ENCODE results near the gene CEBPG. TPM values are rescaled to one million over a fixed set of nuclear protein-coding genes. Genes with fewer than 3 reads are reported as not detected.

Gene CEBPG
- total and polyA plus RNA-seq, 2 donors (not counting 1 experiment from before 2014, with no cell fraction given), result 12.5 to 24.2 TPM

DNA sequence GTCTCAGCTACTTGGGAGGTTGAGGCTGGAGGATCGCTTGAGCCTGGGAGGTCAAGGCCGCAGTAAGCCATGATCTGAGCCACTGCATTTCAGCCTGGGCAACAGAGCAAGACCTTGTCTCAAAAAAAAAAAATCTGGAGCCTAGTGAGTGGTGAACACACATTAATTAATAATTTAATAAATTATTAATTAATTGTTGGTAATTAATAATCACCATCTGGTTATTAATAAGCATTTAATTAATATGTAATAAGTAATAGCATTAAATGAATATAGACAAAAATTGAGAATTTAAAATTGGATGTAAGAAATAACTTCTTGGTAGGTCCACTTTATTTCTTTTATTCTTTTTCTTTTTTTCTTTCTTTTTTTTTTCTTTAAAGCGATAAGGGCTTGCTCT, 39.2 kb upstream of the CEBPG start:
- no peaks in the 10 kb centered on the region for H4K20me1 ChIP-seq (ENCODE audit: control insufficient read depth, insufficient read depth, low read length, poor library complexity, severe bottlenecking)
- 100% methylated on average over 2 of the region's 3 CpGs for WGBS (ENCODE audit: insufficient coverage)
- Mint-ChIP-seq H3K27me3 (peaks cover 21% of the 10 kb centered on the region), H3K4me1 (peaks cover 14% of the 10 kb centered on the region), H3K4me3 (no peak overlapping the region), H3K27ac (no peak overlapping the region), H3K9me3 (ENCODE audit: insufficient read depth) (peaks cover 2% of the 10 kb centered on the region)
- POLR2A ChIA-PET, result no interaction called here
- H3K9me3 ChIP-seq (ENCODE audit: control extremely low read depth in 1 of 3, control insufficient read depth in 2 of 3, insufficient read depth in 1 of 3, low read length in 2 of 3), result peaks cover 0 to 5% (median 0%) of the 10 kb centered on the region in 3 donors
- H3K36me3 ChIP-seq (replicated peaks in 1 of 2; ENCODE audit: control extremely low read depth in 1 of 2, control insufficient read depth in 1 of 2, extremely low read depth in 1 of 2, insufficient read depth in 2 of 2, low read length in 1 of 2), result no peaks in the 10 kb centered on the region
- H3K4me2 ChIP-seq (replicated peaks; ENCODE audit: low read depth, low read length, poor library complexity, severe bottlenecking), result no peak overlapping the region
- CTCF ChIA-PET, result no interaction called here
- no peaks in the 10 kb centered on the region for H3K79me2 ChIP-seq (ENCODE audit: control insufficient read depth, insufficient read depth, low read length)
- TF ChIP-seq, protein P1, sequence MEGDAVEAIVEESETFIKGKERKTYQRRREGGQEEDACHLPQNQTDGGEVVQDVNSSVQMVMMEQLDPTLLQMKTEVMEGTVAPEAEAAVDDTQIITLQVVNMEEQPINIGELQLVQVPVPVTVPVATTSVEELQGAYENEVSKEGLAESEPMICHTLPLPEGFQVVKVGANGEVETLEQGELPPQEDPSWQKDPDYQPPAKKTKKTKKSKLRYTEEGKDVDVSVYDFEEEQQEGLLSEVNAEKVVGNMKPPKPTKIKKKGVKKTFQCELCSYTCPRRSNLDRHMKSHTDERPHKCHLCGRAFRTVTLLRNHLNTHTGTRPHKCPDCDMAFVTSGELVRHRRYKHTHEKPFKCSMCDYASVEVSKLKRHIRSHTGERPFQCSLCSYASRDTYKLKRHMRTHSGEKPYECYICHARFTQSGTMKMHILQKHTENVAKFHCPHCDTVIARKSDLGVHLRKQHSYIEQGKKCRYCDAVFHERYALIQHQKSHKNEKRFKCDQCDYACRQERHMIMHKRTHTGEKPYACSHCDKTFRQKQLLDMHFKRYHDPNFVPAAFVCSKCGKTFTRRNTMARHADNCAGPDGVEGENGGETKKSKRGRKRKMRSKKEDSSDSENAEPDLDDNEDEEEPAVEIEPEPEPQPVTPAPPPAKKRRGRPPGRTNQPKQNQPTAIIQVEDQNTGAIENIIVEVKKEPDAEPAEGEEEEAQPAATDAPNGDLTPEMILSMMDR (IDR thresholded peaks at IDR 0.05), result no peak
- TF ChIP-seq EZH2 (IDR thresholded peaks at IDR 0.05; ENCODE audit: borderline replicate concordance, insufficient read depth, low read depth, low read length, poor library complexity, severe bottlenecking), result no peak
- ATAC-seq (ENCODE audit: low read depth) (no peak), DNase-seq (no peak)
- H3K27ac ChIP-seq (ENCODE audit: low read length in 2 of 2), result no peak overlapping the region
- H3K9ac ChIP-seq (ENCODE audit: low read length), result no peak overlapping the region
- H3K4me3 ChIP-seq (ENCODE audit: control extremely low read depth in 1 of 5, extremely low read depth in 1 of 5, insufficient read depth in 1 of 5, low read depth in 2 of 5, low read length in 4 of 5), result no peak overlapping the region
- H3K4me1 ChIP-seq (ENCODE audit: control insufficient read depth in 2 of 2, insufficient read depth in 2 of 2, low read length in 2 of 2), result peaks cover 17 to 24% of the 10 kb centered on the region in 2 donors
- no peaks in the 10 kb centered on the region for H3K27me3 ChIP-seq (replicated peaks in 1 of 4; ENCODE audit: control extremely low read depth in 1 of 4, control insufficient read depth in 3 of 4, insufficient read depth in 4 of 4, low read length in 3 of 4)
- no peak overlapping the region for H2AFZ ChIP-seq (ENCODE audit: insufficient read depth, low read depth, low read length, poor library complexity, severe bottlenecking)
- intact Hi-C loops (cut with micrococcal nuclease), result no loop called here

DNA sequence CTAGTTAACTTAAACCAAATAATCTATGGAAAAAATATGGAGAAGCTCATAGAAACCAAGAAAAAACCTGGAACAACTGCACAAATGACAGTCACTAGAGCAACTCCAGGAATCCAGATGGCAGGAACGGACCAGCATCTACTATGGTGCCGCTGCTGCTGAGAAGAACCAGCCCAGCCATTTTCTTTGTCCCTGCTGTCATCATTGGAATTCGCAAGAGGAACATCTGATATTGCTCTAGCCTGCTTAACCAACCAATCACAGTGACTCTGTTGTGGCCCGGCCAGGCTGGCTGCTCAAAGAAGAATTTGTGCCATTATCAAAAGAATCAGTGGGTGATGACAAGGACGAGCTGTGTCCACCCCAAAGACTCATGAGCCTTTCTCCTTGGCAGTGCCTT, 38.1 kb upstream of the CEBPG start:
- no peak overlapping the region for H3K4me3 ChIP-seq (ENCODE audit: control extremely low read depth in 1 of 5, extremely low read depth in 1 of 5, insufficient read depth in 1 of 5, low read depth in 2 of 5, low read length in 4 of 5)
- no peak overlapping the region for H2AFZ ChIP-seq (ENCODE audit: insufficient read depth, low read depth, low read length, poor library complexity, severe bottlenecking)
- peaks cover 20% of the 10 kb centered on the region for H3K27me3 Mint-ChIP-seq
- no peaks in the 10 kb centered on the region for H3K79me2 ChIP-seq (ENCODE audit: control insufficient read depth, insufficient read depth, low read length)
- no peak for ATAC-seq (ENCODE audit: low read depth)
- H3K9me3 Mint-ChIP-seq (ENCODE audit: insufficient read depth), result peaks cover 2% of the 10 kb centered on the region
- no peaks in the 10 kb centered on the region for H4K20me1 ChIP-seq (ENCODE audit: control insufficient read depth, insufficient read depth, low read length, poor library complexity, severe bottlenecking)
- ChIA-PET CTCF (no interaction called here), POLR2A (no interaction called here)
- no peak overlapping the region for H3K27ac ChIP-seq (ENCODE audit: low read length in 2 of 2)
- H3K36me3 ChIP-seq (replicated peaks in 1 of 2; ENCODE audit: control extremely low read depth in 1 of 2, control insufficient read depth in 1 of 2, extremely low read depth in 1 of 2, insufficient read depth in 2 of 2, low read length in 1 of 2), result no peaks in the 10 kb centered on the region
- no peak overlapping the region for H3K4me3 Mint-ChIP-seq
- intact Hi-C loops (cut with micrococcal nuclease), result no loop called here
- no peaks in the 10 kb centered on the region for H3K27me3 ChIP-seq (replicated peaks in 1 of 4; ENCODE audit: control extremely low read depth in 1 of 4, control insufficient read depth in 3 of 4, insufficient read depth in 4 of 4, low read length in 3 of 4)
- peaks cover 17 to 19% of the 10 kb centered on the region in 2 donors for H3K4me1 ChIP-seq (ENCODE audit: control insufficient read depth in 2 of 2, insufficient read depth in 2 of 2, low read length in 2 of 2)
- H3K27ac Mint-ChIP-seq, result no peak overlapping the region
- H3K4me2 ChIP-seq (replicated peaks; ENCODE audit: low read depth, low read length, poor library complexity, severe bottlenecking), result no peak overlapping the region
- peaks cover 0 to 5% (median 0%) of the 10 kb centered on the region in 3 donors for H3K9me3 ChIP-seq (ENCODE audit: control extremely low read depth in 1 of 3, control insufficient read depth in 2 of 3, insufficient read depth in 1 of 3, low read length in 2 of 3)
- DNase-seq, result no peak
- WGBS (ENCODE audit: insufficient coverage), result 98% methylated on average over 5 of the region's 5 CpGs
- no peak overlapping the region for H3K9ac ChIP-seq (ENCODE audit: low read length)
- TF ChIP-seq, protein P1 (IDR thresholded peaks at IDR 0.05), result no peak
- no peak for TF ChIP-seq EZH2 (IDR thresholded peaks at IDR 0.05; ENCODE audit: borderline replicate concordance, insufficient read depth, low read depth, low read length, poor library complexity, severe bottlenecking)
- H3K4me1 Mint-ChIP-seq, result peaks cover 14% of the 10 kb centered on the region

Measured in B cell (primary cell).